ENCODE data around the gene PRRC2B.
"Not testable (repeated sequence)": the region's sequence is repeated elsewhere in the genome, so short reads cannot be mapped to it uniquely, and the experiment has no call there.

PRRC2B gene

GRCh38 chr9:131393622-131394463 is at the start of gene PRRC2B:
TSS of gene PRRC2B (plus strand) at chr9:131394086. CDS start at chr9:131430145, 36,059 bp downstream.
- DNase-seq (ENCODE audit: low read depth), result peak; percentile 75

GRCh38 chr9:131344931-131345535 is 48.9 kb upstream of the PRRC2B start:
- not testable (repeated sequence) for DNase-seq (ENCODE audit: low read depth)

GRCh38 chr9:131346559-131346958 is 47.3 kb upstream of the PRRC2B start:
- no peak for DNase-seq (ENCODE audit: low read depth)

GRCh38 chr9:131347376-131348020 is 46.4 kb upstream of the PRRC2B start:
- no peak for DNase-seq (ENCODE audit: low read depth)

- DNase-seq (ENCODE audit: low read depth), result no peak
Observed at GRCh38 chr9:131348631-131349521, 45.0 kb upstream of the PRRC2B start.

GRCh38 chr9:131349522-131349880 is 44.4 kb upstream of the PRRC2B start:
- no peak for DNase-seq (ENCODE audit: low read depth)

GRCh38 chr9:131349881-131350563 is 43.9 kb upstream of the PRRC2B start:
- DNase-seq (ENCODE audit: low read depth), result peak; percentile 77

GRCh38 chr9:131356479-131356878 is 37.4 kb upstream of the PRRC2B start:
- not testable (repeated sequence) for DNase-seq (ENCODE audit: low read depth)

GRCh38 chr9:131358556-131358955 is 35.3 kb upstream of the PRRC2B start:
- no peak for DNase-seq (ENCODE audit: low read depth)

- no peak for DNase-seq (ENCODE audit: low read depth)
Observed at GRCh38 chr9:131361202-131361833, 32.6 kb upstream of the PRRC2B start.

GRCh38 chr9:131365546-131365945 is 28.3 kb upstream of the PRRC2B start:
- no peak for DNase-seq (ENCODE audit: low read depth)

GRCh38 chr9:131366761-131367401 is 27.0 kb upstream of the PRRC2B start:
- DNase-seq (ENCODE audit: low read depth), result no peak

GRCh38 chr9:131367450-131367849 is 26.4 kb upstream of the PRRC2B start:
- no peak for DNase-seq (ENCODE audit: low read depth)

- DNase-seq (ENCODE audit: low read depth), result no peak
Observed at GRCh38 chr9:131370638-131371037, 23.2 kb upstream of the PRRC2B start.

- not testable (repeated sequence) for DNase-seq (ENCODE audit: low read depth)
Observed at GRCh38 chr9:131372599-131372973, 21.3 kb upstream of the PRRC2B start.

- DNase-seq (ENCODE audit: low read depth), result not testable (repeated sequence)
Observed at GRCh38 chr9:131374638-131375037, 19.2 kb upstream of the PRRC2B start.

GRCh38 chr9:131379056-131379455 is 14.8 kb upstream of the PRRC2B start:
- no peak for DNase-seq (ENCODE audit: low read depth)

- DNase-seq (ENCODE audit: low read depth), result no peak
Observed at GRCh38 chr9:131382850-131383729, 10.8 kb upstream of the PRRC2B start.

- DNase-seq (ENCODE audit: low read depth), result no peak
Observed at GRCh38 chr9:131385296-131385695, 8.6 kb upstream of the PRRC2B start.

All from stimulated activated CD8-positive, alpha-beta memory T cell treated with anti-CD3 and anti-CD28 coated beads, Interleukin-12 subunit alpha, Interleukin-12 subunit beta, amount 100 ng/mL, for 1 hour (primary cell).